Ishikawa (cell line): ENCODE results near the gene ATP8A2.
A peak's percentile ranks its signal among the peaks of the same experiment; 100 is the strongest.

Experiments used
- CEBPB ChIP-seq: IDR thresholded peaks from 2 replicates; pipeline ENCODE4 v1.6.1; 2012
- CREB1 ChIP-seq: IDR thresholded peaks from 2 replicates; pipeline ENCODE4 v1.6.1; 2012; ENCODE audit warnings: low read depth
- EGR1 ChIP-seq: IDR thresholded peaks from 2 replicates; pipeline ENCODE4 v1.6.1; 2012
- EP300 ChIP-seq: IDR thresholded peaks from 2 replicates; pipeline ENCODE4 v1.6.1; 2012; ENCODE audit warnings: borderline replicate concordance
- NFIC ChIP-seq: IDR thresholded peaks from 2 replicates; pipeline ENCODE4 v1.6.1; 2012
- RAD21 ChIP-seq: IDR thresholded peaks from 2 replicates; pipeline ENCODE4 v1.6.1; 2012; ENCODE audit warnings: low read depth
- TAF1 ChIP-seq: IDR thresholded peaks from 2 replicates; pipeline ENCODE4 v1.6.1; 2012; ENCODE audit warnings: low read depth, mild to moderate bottlenecking
- TEAD4 ChIP-seq: IDR thresholded peaks from 2 replicates; pipeline ENCODE4 v1.6.1; 2012
- YY1 ChIP-seq: IDR thresholded peaks from 2 replicates; pipeline ENCODE4 v1.6.1; 2012; ENCODE audit warnings: low read depth
- ZBTB7A ChIP-seq: IDR thresholded peaks from 2 replicates; pipeline ENCODE4 v1.6.1; 2012; ENCODE audit warnings: low read depth
- TF ChIP-seq, protein P1 (sequence below): IDR thresholded peaks from 2 replicates; pipeline ENCODE4 v1.6.1; 2012
- TF ChIP-seq, protein P2 (sequence below): IDR thresholded peaks from 2 replicates; pipeline ENCODE4 v1.6.1; 2012; ENCODE audit warnings: low read depth, mild to moderate bottlenecking
- TF ChIP-seq, protein P3 (sequence below): IDR thresholded peaks from 2 replicates; pipeline ENCODE4 v1.6.1; 2012

DNA sequence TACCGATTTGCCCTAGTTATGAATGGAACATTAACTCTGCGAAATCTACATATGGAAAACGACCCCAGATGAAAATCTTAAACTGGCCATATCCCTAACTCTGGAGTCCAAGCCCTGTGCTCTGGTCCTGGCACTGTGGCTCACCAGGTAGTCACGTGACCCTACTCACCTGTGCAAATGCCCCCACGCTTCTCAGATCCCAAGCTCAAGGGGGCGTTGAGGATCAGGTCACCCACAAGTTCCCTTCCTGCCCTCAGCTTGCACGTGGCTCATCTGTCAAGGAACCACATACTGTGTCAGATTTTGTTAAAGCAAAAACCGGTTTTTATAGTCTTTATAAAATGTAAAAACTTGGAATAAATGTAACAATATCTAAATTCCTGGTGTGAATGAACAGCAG is 356.0 kb downstream of the ATP8A2 start:
- TF ChIP-seq YY1: no peak
- TF ChIP-seq TAF1: no peak
- TF ChIP-seq CEBPB: no peak
- TF ChIP-seq EP300: no peak
- TF ChIP-seq CREB1: no peak
- TF ChIP-seq, protein P1, sequence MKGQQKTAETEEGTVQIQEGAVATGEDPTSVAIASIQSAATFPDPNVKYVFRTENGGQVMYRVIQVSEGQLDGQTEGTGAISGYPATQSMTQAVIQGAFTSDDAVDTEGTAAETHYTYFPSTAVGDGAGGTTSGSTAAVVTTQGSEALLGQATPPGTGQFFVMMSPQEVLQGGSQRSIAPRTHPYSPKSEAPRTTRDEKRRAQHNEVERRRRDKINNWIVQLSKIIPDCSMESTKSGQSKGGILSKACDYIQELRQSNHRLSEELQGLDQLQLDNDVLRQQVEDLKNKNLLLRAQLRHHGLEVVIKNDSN: peak; percentile 37; the same call in 1 of the 2 replicates
- TF ChIP-seq EGR1: no peak
- no peak for TF ChIP-seq RAD21
- TF ChIP-seq, protein P2, sequence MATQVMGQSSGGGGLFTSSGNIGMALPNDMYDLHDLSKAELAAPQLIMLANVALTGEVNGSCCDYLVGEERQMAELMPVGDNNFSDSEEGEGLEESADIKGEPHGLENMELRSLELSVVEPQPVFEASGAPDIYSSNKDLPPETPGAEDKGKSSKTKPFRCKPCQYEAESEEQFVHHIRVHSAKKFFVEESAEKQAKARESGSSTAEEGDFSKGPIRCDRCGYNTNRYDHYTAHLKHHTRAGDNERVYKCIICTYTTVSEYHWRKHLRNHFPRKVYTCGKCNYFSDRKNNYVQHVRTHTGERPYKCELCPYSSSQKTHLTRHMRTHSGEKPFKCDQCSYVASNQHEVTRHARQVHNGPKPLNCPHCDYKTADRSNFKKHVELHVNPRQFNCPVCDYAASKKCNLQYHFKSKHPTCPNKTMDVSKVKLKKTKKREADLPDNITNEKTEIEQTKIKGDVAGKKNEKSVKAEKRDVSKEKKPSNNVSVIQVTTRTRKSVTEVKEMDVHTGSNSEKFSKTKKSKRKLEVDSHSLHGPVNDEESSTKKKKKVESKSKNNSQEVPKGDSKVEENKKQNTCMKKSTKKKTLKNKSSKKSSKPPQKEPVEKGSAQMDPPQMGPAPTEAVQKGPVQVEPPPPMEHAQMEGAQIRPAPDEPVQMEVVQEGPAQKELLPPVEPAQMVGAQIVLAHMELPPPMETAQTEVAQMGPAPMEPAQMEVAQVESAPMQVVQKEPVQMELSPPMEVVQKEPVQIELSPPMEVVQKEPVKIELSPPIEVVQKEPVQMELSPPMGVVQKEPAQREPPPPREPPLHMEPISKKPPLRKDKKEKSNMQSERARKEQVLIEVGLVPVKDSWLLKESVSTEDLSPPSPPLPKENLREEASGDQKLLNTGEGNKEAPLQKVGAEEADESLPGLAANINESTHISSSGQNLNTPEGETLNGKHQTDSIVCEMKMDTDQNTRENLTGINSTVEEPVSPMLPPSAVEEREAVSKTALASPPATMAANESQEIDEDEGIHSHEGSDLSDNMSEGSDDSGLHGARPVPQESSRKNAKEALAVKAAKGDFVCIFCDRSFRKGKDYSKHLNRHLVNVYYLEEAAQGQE: no peak
- no peak for TF ChIP-seq NFIC
- TF ChIP-seq, protein P3, sequence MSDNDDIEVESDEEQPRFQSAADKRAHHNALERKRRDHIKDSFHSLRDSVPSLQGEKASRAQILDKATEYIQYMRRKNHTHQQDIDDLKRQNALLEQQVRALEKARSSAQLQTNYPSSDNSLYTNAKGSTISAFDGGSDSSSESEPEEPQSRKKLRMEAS: no peak
- no peak for TF ChIP-seq TEAD4
- no peak for TF ChIP-seq ZBTB7A
